Hepatocyte (in vitro differentiated cells): Measurements from ENCODE around the gene DRD3.

Experiments
- EZH2 ChIP-seq: fragments of 200-600 bp; sonication (generic); IDR thresholded peaks from 2 replicates; pipeline ENCODE4 v1.6.1; 2016; ENCODE audit warnings: antibody characterized with exemption, mild to moderate bottlenecking, borderline replicate concordance
- EZH2phosphoT487 ChIP-seq: fragments of 200-600 bp; sonication (generic); IDR thresholded peaks from one replicate; pipeline ENCODE4 v1.6.1; 2018; ENCODE audit warnings: antibody characterized with exemption, mild to moderate bottlenecking, low read depth, moderate library complexity; ENCODE audit not compliant: unreplicated experiment, severe bottlenecking
- TF ChIP-seq, protein P1 (sequence below): fragments of 200-600 bp; sonication (generic); IDR thresholded peaks from 2 replicates; pipeline ENCODE4 v1.5.1; 2016; ENCODE audit warnings: antibody characterized with exemption, mild to moderate bottlenecking; ENCODE audit not compliant: poor library complexity

DNA sequence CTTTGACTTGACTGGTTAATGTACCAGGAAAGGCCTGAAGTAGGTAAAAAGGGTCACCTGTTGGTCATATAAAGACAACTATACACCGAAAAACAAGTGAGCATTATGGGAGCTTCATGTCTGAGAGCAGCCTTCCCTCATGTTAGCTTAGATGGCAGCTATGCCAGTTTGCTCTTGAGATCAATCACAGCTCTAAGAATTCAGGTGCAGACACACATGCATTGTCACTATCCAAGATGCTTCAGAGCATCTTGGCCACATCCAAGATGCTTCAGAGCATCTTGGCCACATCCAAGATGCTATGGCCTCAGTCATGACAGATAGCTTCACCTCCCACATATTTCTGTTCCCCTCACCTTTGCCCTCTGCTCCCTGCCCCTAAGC is 43.0 kb upstream of the DRD3 start:
- TF ChIP-seq, protein P1, sequence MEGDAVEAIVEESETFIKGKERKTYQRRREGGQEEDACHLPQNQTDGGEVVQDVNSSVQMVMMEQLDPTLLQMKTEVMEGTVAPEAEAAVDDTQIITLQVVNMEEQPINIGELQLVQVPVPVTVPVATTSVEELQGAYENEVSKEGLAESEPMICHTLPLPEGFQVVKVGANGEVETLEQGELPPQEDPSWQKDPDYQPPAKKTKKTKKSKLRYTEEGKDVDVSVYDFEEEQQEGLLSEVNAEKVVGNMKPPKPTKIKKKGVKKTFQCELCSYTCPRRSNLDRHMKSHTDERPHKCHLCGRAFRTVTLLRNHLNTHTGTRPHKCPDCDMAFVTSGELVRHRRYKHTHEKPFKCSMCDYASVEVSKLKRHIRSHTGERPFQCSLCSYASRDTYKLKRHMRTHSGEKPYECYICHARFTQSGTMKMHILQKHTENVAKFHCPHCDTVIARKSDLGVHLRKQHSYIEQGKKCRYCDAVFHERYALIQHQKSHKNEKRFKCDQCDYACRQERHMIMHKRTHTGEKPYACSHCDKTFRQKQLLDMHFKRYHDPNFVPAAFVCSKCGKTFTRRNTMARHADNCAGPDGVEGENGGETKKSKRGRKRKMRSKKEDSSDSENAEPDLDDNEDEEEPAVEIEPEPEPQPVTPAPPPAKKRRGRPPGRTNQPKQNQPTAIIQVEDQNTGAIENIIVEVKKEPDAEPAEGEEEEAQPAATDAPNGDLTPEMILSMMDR, result no peak
- TF ChIP-seq EZH2 (no peak), EZH2phosphoT487 (no peak)
